HG03469 (cell line): ENCODE results near the gene EIF6.
"Not testable (repeated sequence)": the region's sequence is repeated elsewhere in the genome, so short reads cannot be mapped to it uniquely, and the experiment has no call there.

Experiments used
- ATAC-seq: cut with Tn5 transposase; IDR thresholded peaks from one replicate; pipeline ENCODE4 v1.9.1; 2021; ENCODE audit warnings: mild to moderate bottlenecking, moderate library complexity, moderate number of reproducible peaks; ENCODE audit not compliant: unreplicated experiment

Gene EIF6

GRCh38 chr20:35284267-35284991 lies at the start of gene EIF6:
Gene EIF6, minus strand, starts transcription at chr20:35284772. Its CDS starts 285 bp downstream, at chr20:35284487.
- ATAC-seq: no peak

GRCh38 chr20:35333606-35334005 lies 49.0 kb upstream of the EIF6 start:
- no peak for ATAC-seq

- ATAC-seq: no peak
Measured at GRCh38 chr20:35332540-35333200, 48.1 kb upstream of the EIF6 start.

- ATAC-seq: no peak
Measured at GRCh38 chr20:35329435-35330139, 45.0 kb upstream of the EIF6 start.

GRCh38 chr20:35328689-35329088 lies 44.1 kb upstream of the EIF6 start:
- ATAC-seq: no peak

GRCh38 chr20:35328095-35328685 lies 43.6 kb upstream of the EIF6 start:
- ATAC-seq: no peak

GRCh38 chr20:35327074-35327976 lies 42.8 kb upstream of the EIF6 start:
- ATAC-seq: no peak

- no peak for ATAC-seq
Measured at GRCh38 chr20:35326740-35327073, 42.1 kb upstream of the EIF6 start.

GRCh38 chr20:35326021-35326739 lies 41.6 kb upstream of the EIF6 start:
- ATAC-seq: no peak

- no peak for ATAC-seq
Measured at GRCh38 chr20:35325401-35325800, 40.8 kb upstream of the EIF6 start.

GRCh38 chr20:35320396-35321126 lies 36.0 kb upstream of the EIF6 start:
- no peak for ATAC-seq

- no peak for ATAC-seq
Measured at GRCh38 chr20:35319871-35320197, 35.3 kb upstream of the EIF6 start.

- no peak for ATAC-seq
Measured at GRCh38 chr20:35319192-35319870, 34.8 kb upstream of the EIF6 start.

- ATAC-seq: no peak
Measured at GRCh38 chr20:35318502-35319157, 34.1 kb upstream of the EIF6 start.

- no peak for ATAC-seq
Measured at GRCh38 chr20:35317416-35318210, 33.0 kb upstream of the EIF6 start.

- ATAC-seq: no peak
Measured at GRCh38 chr20:35316086-35316485, 31.5 kb upstream of the EIF6 start.

- not testable (repeated sequence) for ATAC-seq
Measured at GRCh38 chr20:35315632-35316020, 31.1 kb upstream of the EIF6 start.
